Measurements from ENCODE around the gene FOXRED1. TPM values are rescaled to one million over a fixed set of nuclear protein-coding genes. Genes with fewer than 3 reads are reported as not detected.
A peak's percentile ranks its signal among the peaks of the same experiment; 100 is the strongest.

FOXRED1 gene
- total and polyA plus RNA-seq, 9 of the 15 experiments (the other 6 are each of a cell fraction or from before 2014, with no cell fraction given), result 14.1 to 94.4 (median 53.1) TPM

- 0 out of 2 replicates have a peak, but pooled peaks have one; percentile 49 for TF ChIP-seq ZNF589 (CRISPR knock-in tag; IDR thresholded peaks at IDR 0.05; ENCODE audit: low read depth)
- TF ChIP-seq GATAD2A (IDR thresholded peaks at IDR 0.05), result no peak
- TF ChIP-seq MNT (conservative IDR thresholded peaks at IDR 0.05), result peak; percentile 82 to 90
- TF ChIP-seq PML (IDR thresholded peaks at IDR 0.05; ENCODE audit: low read length), result peak; percentile 77
- TF ChIP-seq RREB1 (CRISPR knock-in tag; IDR thresholded peaks at IDR 0.05), result no peak
- TF ChIP-seq ZNF780A (CRISPR knock-in tag; IDR thresholded peaks at IDR 0.05), result no peak
- no peak for TF ChIP-seq MCM2 (IDR thresholded peaks at IDR 0.05; ENCODE audit: low read depth)
- TF ChIP-seq NR2C1 (IDR thresholded peaks at IDR 0.05), result peak; percentile 92
- peak; percentile 94 for TF ChIP-seq NR2C1 (tag; IDR thresholded peaks at IDR 0.05)
- TF ChIP-seq TAF7 (tag; IDR thresholded peaks at IDR 0.05), result peak; percentile 68
- TF ChIP-seq REST (IDR thresholded peaks at IDR 0.05; ENCODE audit: borderline replicate concordance), result 0 out of 2 replicates have a peak, but pooled peaks have one; percentile 24
- TF ChIP-seq REST (CRISPR knock-in tag; IDR thresholded peaks at IDR 0.05; ENCODE audit: low read depth), result no peak
Observed at GRCh38 chr11:126268708-126269579, at the start of gene FOXRED1, which contains the start of gene SRPRA (continued).

Data from K562 (cell line).